NCI-H146 treated with DMSO at 0.1 percent for 48 hours (cell line): ENCODE measurements around the gene GRHL1.

Source experiments
- DNase-seq: peaks from one replicate; lab custom pipeline; 2025; ENCODE audit not compliant: unreplicated experiment; lab: John Stamatoyannopoulos, UW

The GRHL1 gene

DNA sequence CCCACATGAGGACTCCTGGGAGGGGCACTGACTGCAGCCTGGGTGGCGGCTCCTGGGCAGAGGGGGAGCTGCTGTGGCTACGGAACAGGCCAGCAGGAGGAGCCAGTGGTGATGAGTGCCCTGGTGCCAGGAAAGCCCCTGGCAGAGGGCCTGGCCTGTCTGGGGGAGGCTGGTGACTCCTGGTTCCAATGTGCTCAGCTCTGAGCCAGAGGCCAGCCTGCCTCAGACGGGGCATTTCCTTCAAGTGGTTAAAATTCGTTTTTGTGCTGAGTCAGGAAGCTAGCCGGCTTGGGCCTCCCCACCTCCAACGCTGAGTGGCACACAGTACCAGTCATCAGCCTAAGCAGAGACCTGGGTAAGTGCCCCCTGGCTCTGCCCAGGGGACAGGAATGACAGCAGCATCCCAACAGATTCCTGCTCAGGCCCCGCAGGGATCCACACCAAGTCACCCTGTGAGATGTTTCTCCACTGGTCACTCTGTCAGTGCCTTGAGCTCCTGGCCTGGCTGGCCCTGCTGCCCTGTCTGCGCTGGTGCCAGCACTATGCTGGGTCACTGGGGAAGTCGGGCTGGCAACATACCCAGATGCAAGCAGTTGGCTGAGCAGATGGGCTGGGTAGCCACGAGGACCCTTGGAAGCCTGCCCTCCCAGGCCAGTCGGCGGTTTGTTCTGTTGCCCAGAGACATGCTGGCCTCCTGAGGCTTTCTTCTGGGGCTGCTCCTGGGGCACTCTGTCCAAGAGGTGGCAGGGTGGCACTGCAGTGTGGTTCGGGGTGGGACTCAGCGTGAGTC is 84.8 kb downstream of the GRHL1 start:
- no peak for DNase-seq

DNA sequence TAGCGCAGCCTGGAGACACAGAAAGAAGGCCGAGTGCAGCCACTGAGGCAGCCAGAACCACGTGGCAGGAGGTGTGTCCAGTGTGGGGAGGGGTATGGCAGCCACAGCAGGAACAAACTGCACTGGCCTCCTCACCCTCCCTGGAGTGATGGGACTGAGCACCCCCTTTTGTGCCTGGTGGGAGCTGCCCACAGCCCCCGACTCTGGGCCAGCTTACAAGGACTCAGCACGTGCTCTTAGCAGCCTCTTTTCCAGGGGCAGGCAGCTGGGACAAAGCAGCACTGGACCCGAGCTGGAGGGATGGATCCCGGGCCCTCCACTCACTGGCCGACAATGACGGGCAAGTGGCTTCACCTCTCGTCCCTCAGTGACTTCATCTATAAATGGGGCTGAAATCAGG is 86.6 kb downstream of the GRHL1 start:
- DNase-seq = no peak

- no peak for DNase-seq
These were observed 87.2 kb downstream of the GRHL1 start for GRCh38 chr2:10038716-10039115.

DNA sequence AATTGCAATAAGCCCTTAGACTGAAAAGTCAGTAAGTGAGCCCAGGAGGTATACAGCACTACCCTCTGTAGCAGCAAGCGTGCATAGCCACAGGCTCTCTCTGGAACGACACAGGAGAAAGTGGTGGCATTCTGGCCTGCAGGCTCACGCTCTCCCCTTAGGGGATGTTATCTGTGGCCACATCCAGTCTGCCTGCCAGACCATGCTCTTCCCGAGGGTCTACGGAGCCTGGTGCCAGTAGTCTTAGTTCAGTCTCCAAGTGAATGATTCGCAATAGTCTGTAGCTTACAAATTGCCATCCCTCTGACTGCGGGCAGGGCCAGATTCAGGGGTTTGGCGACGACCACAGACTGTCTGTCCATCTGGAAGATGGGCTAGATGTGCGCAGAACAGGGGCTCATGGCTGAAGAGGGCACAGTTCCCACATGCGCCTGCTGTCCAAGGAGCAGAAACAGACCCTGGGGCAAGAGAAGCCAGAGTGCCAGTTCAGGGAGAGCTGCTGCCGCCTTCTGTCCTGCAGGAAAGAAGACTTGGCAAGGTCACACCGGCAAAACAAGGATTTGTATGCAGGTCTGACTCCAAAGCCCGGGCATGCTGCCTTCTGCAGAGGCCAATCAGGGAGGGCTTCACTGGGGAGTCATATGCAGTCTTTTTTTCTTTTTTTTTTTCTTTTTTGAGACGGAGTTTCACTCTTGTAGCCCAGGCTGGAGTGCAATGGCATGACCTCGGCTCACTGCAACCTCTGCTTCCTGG is 88.3 kb downstream of the GRHL1 start:
- no peak for DNase-seq

GRCh38 chr2:10041711-10042110 is 90.2 kb downstream of the GRHL1 start:
- DNase-seq = no peak

DNA sequence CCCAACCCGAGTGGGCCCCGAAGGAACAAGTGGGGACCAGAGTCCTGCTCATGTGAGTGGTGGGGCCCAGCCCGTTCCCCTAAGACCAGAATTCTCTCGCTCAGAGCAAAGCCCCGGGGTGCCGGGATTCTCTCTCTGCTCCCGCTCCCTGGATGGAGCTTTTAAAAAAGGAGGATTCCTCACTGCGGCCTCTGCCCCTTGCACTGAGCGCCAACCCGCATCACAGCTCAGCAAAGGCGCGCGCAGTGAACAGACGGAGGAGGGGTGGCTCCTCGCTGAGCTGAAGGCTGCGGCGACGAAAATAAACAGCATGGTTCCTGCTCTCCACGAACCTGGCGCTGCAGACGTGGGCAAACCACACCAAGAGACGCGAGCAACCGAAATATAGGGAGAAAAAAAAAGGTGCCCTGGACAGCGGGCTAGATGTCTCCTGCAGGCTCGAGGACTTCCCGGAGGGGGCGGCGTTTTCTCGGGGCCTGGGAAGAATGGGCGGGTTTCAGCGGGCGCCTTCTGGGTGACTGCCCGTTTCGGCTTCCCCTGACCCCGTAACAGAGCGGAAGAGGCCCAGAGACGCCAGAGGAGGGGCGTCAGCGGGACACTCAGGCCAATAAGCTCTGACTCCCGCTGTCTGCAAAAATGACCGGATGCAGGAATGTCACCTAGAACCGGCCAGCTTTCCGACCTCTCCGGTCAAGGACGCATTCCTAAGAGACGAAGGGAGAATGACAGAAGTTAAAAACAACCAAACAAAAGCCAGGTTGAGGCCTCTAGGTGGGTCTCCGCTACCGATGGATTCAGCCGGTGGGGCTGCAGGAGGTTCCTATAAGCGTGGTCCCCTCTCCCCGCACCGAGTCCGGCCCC is 91.0 kb downstream of the GRHL1 start:
- peak; percentile 31 for DNase-seq

- DNase-seq = peak; percentile 63
These were observed 91.9 kb downstream of the GRHL1 start, which contains the start of gene KLF11 for GRCh38 chr2:10043256-10043905. Gene KLF11, plus strand, starts transcription at chr2:10043550. Its CDS starts 167 bp downstream, at chr2:10043717.

GRCh38 chr2:10043906-10044601 is 92.6 kb downstream of the GRHL1 start:
- DNase-seq = peak; percentile 72

GRCh38 chr2:10045561-10046355 is 94.3 kb downstream of the GRHL1 start:
- no peak for DNase-seq

DNA sequence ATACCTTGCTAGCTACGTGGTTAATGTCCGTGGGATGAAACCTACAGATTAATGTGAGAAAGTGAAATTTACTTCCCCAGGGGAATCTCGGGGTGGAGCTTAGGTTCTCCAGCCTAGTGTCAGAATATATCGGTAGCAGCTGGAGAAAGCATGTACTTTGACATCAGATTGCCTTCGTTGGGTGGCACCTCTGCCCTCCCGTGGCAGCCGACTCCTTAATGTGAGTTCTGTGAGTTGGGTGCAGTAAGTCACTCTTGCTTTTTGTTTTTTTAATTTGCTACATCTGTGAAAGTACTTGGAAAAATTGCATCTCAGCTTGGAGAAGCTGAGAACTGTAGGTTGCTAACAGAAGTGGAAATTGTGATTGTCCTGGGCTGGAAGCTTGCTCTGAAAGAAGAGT is 95.4 kb downstream of the GRHL1 start:
- DNase-seq = no peak

- DNase-seq = no peak
These were observed 96.4 kb downstream of the GRHL1 start for GRCh38 chr2:10047616-10048500.

- peak; percentile 48 for DNase-seq
These were observed 97.1 kb downstream of the GRHL1 start for GRCh38 chr2:10048501-10049171.
